HCT116 (cell line): Measurements from ENCODE around the gene ICAM4.

Experiments used
- CTCF ChIP-seq, 3 experiments: fragments of 200-600 bp in 1 of 3; sonication (generic) in 1 of 3; IDR thresholded peaks in 2 of 3; conservative IDR thresholded peaks in 1 of 3; 2 replicates each; pipeline ENCODE4 v1.5.1; 2012 to 2017; ENCODE audit warnings: low read depth in 2 of 3, low read length in 2 of 3, antibody characterized with exemption in 1 of 3, borderline replicate concordance in 1 of 3, control low read depth in 1 of 3, mild to moderate bottlenecking in 1 of 3, mixed read lengths in 1 of 3, mixed run types in 1 of 3, moderate library complexity in 1 of 3; ENCODE audit not compliant: insufficient read depth in 1 of 3
- EGR1 ChIP-seq: IDR thresholded peaks from 2 replicates; pipeline ENCODE4 v1.6.1; 2012; ENCODE audit warnings: low read depth
- JUND ChIP-seq: IDR thresholded peaks from 2 replicates; pipeline ENCODE4 v1.6.1; 2012
- POLR2AphosphoS5 ChIP-seq: IDR thresholded peaks from 2 replicates; pipeline ENCODE4 v1.6.1; 2011; ENCODE audit warnings: mild to moderate bottlenecking, low read depth, low read length, moderate library complexity
- RAD21 ChIP-seq: IDR thresholded peaks from 2 replicates; pipeline ENCODE4 v1.6.1; 2012; ENCODE audit warnings: low read depth, mild to moderate bottlenecking

- no peak for TF ChIP-seq POLR2AphosphoS5
- TF ChIP-seq JUND, result no peak
- no peak for TF ChIP-seq EGR1
- TF ChIP-seq CTCF (IDR thresholded peaks at IDR 0.05 in 2 of 3, conservative IDR thresholded peaks at IDR 0.05 in 1 of 3; ENCODE audit: borderline replicate concordance in 1 of 3, insufficient read depth in 1 of 3, low read depth in 2 of 3, low read length in 2 of 3), result no peak
- TF ChIP-seq RAD21, result no peak
Observed at GRCh38 chr19:10333758-10334587, 47.2 kb downstream of the ICAM4 start.
